IPS-18c (cell line): Measurements from ENCODE around the gene GOLGA8G.
"Not testable (repeated sequence)": the region's sequence is repeated elsewhere in the genome, so short reads cannot be mapped to it uniquely, and the experiment has no call there.

Experiments
- H3K4me3 ChIP-seq: 2 replicates; pipeline ENCODE4 v1.7.0; 2013; ENCODE audit warnings: low read depth, mild to moderate bottlenecking, low read length, moderate library complexity; ENCODE audit not compliant: insufficient read depth
- H3K9me3 ChIP-seq: one replicate; pipeline ENCODE4 v1.6.1; 2013; ENCODE audit warnings: mild to moderate bottlenecking, low read length, moderate library complexity; ENCODE audit not compliant: control insufficient read depth, insufficient read depth

The GOLGA8G gene, protein sequence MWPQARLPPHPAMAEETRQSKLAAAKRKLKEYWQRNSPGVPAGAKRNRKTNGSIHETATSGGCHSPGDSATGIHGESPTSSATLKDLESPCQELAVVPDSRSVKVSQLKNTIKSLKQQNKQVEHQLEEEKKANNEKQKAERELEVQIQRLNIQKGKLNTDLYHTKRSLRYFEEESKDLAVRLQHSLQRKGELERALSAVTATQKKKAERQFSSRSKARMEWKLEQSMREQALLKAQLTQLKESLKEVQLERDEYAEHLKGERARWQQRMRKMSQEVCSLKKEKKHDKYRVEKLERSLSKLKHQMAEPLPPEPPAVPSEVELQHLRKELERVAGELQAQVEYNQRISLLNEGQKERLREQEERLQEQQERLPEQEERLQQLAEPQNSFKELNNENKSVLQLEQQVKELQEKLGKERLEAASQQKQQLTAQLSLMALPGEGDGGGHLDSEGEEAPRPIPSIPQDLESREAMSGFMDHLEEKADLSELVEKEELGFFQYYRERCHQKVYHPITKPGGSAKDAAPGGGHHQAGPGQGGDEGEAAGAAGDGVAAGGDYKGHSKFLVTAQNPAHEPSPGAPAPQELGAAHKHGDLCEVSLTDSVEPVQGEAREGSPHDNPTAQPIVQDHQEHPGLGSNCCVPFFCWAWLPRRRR

DNA sequence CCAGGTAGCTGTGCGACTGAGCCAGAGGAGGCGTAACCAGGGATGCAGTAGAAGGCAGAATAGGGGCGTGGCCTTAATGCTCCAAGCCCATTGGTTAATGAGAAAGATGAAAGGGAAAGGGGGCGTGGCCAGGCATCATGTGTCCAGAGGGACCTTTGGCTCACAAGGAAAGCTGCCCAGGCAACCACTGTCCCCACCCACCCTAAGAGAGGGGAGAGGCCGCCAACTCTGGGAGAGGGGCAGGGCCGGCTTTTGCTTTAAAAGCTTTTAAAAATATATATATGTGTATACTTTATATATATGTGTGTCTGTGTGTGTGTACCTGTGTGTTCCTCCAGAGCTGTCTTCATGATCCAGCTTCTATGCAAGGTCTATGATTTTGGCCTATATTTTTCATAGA lies at the start of gene GOLGA8G:
TSS of gene GOLGA8G (minus strand) at position 18 of the 400 bp plus-strand sequence. CDS start 62 bp downstream, outside the sequence.
- H3K9me3 ChIP-seq, H3K4me3 ChIP-seq: not testable (repeated sequence)

DNA sequence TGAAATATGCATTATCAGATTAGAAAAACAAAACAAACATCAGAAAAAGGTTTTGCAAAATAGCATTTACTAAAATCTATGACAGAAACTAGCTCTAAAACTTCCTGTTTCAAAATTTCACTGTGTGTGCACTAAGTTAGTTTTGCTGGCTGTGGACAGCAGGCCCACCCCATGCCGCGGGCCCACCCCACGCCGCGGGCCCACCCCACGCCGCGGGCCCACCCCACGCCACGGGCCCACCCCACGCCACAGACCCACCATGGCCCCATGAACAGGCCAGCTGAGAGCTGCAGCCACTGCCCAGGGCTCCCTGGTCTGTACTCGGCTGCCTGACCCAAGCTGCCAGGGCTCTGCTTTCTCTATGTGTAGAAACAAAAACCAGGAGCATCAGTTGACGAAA lies 40.6 kb upstream of the GOLGA8G start:
- H3K9me3 ChIP-seq, H3K4me3 ChIP-seq: not testable (repeated sequence)

DNA sequence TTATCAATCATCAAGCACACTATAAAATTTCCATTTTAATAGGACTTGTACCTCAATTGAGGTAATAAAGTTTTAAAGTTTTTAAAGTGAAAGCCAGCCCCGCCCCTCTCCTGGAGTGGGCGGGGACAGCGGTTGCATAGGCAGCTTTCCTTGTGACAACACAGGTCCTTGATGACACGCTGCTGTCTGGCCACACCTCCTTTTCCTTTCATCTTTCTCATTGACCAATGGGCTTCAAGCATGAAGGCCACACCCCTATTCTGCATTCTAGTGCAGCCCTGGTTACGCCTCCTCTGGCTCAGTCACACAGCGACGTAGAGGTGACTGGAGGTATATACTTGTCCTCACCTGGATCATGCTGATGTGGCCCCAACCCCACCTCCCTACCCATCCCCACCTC lies 20.5 kb upstream of the GOLGA8G start, which contains the start of gene GOLGA6L25:
TSS of gene GOLGA6L25 (plus strand) at position 301 of the 400 bp plus-strand sequence. CDS start at position 362, 61 bp downstream.
- not testable (repeated sequence) for H3K4me3 ChIP-seq, H3K9me3 ChIP-seq

DNA sequence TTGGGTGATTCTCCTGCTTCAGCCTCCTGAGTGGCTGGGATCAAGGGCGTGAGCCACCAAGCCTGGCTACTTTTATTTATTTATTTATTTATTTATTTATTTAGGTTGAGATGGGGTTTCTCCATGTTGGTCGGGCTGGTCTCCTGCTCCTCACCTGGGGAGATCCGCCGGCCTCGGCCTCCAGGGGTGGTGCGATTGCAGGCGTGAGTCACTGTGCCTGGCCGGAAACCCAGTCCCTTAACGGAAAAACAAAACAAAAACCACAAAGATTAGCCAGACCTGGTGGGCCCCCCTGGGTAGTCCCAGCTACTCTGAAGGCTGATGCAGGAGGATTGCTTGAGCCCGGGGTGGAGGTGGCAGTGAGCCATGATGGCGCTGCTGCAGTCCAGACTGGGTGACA lies 17.6 kb downstream of the GOLGA8G start:
- H3K9me3 ChIP-seq, H3K4me3 ChIP-seq: not testable (repeated sequence)

DNA sequence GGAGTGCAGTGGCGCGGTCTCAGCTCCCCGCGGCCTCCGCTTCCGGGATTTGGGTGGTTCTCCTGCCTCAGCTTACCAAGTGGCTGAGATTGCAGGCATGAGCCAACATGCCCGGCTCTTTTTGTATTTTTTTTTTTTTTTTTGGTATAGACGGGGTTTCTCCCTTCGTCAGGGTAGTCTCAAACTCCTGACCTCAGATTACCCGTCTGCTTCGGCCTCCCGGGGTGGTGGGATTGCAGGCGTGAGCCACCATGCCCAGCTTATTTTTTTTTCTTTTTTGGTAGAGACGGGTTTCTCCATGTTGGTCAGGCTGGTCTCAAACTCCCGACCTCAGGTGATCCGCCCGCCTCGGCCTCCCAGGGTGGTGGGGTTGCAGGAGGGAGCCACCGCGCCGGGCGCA lies 18.6 kb downstream of the GOLGA8G start:
- not testable (repeated sequence) for H3K9me3 ChIP-seq, H3K4me3 ChIP-seq

DNA sequence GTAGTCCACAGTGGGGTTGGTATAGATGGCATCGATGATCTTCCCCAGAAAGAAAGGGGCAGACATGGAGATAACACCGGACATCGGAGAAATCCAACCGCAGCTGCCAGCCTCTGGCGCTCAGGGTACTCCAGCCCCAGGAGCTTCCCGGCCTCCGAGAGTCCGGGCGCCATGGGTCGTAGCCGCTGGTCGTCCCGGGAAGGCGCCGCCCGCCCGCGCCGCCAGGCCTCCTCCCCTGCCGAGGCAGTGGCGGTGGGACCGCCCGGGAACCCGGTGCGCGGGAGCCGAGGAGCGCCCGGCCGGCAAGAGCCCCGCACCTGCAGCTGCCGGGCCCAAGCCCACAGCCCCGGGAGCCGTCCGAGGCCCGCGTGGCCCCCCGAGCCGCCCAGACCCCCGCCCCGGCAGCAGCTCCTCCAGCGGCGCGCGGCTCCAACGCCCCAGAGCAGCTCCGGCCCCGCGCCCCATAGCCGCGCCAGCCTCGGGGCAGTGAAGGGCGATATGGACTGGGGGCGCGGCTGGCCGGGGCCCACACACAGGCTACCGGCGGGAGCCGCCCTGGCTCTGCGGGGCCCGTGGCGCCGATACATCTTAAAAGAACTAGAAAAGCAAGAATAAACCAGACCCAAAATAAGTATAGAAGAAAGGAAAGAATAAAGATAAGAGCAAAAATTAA lies 24.4 kb downstream of the GOLGA8G start:
- not testable (repeated sequence) for H3K9me3 ChIP-seq, H3K4me3 ChIP-seq

DNA sequence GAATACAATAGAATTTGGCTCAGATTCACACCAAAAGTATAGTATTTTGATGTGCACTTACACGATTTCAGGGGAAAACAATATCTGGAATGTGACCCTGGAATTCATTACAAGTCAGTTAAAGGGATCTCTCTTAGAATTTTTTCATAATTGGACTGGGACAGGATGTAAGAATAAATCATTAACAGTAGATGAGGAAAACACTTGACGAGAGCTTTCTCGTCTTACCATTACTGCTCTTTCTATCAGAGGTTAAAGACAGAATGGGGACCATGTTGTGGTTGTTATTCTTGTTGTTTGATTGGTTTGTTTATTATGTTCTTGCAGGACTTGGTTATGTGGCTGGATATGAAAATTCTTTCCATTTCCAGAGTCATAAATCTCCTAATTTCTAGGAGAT lies 51.4 kb downstream of the GOLGA8G start:
- not testable (repeated sequence) for H3K9me3 ChIP-seq, H3K4me3 ChIP-seq
